MV-4-11 (cell line): ENCODE results near the gene PRAMEF14.
A peak's percentile ranks its signal among the peaks of the same experiment; 100 is the strongest.
"Not testable (repeated sequence)": the region's sequence is repeated elsewhere in the genome, so short reads cannot be mapped to it uniquely, and the experiment has no call there.

Experiments
- DNase-seq: peaks from one replicate; lab custom pipeline; 2025; lab: John Stamatoyannopoulos, UW

PRAMEF14 gene, protein sequence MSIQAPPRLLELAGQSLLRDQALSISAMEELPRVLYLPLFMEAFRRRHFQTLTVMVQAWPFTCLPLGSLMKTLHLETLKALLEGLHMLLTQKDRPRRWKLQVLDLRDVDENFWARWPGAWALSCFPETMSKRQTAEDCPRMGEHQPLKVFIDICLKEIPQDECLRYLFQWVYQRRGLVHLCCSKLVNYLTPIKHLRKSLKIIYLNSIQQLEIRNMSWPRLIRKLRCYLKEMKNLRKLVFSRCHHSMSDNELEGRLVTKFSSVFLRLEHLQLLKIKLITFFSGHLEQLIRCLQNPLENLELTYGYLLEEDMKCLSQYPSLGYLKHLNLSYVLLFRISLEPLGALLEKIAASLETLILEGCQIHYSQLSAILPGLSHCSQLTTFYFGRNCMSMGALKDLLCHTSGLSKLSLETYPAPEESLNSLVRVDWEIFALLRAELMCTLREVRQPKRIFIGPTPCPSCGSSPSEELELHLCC

DNA sequence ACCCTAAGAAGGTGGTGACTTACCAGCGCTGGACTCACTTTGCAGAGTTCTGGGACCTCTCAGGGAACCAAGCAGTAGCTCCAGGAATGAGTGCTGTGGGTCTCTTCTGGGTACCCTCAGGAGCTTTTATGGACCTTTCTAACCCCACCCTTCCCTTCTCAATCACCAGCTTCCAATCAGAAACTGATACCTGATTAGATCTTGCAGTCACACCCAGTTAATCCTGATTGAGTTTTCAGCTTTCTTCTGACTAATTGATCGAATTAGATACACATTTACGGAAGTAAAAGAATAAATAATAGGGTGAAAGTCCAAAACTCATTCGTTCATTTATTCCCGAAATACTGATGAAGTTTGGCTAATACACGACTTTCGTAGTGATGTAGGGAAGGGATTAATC lies at the start of gene PRAMEF14:
TSS of gene PRAMEF14 (minus strand) at position 101 of the 400 bp plus-strand sequence. CDS start 1,820 bp downstream, outside the sequence.
- DNase-seq: not testable (repeated sequence)

DNA sequence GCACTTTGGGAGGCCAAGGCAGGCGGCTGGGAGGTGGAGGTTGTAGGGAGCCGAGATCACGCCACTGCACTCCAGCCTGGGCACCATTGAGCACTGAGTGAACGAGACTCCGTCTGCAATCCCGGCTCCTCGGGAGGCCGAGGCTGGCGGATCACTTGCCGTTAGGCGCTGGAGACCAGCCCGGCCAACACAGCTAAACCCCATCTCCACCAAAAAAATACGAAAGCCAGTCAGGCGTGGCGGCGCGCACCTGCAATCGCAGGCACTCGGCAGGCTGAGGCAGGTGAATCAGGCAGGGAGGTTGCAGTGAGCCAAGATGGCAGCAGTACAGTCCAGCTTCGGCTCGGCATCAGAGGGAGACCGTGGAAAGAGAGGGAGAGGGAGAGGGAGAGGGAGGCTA lies 48.4 kb upstream of the PRAMEF14 start:
- not testable (repeated sequence) for DNase-seq

DNA sequence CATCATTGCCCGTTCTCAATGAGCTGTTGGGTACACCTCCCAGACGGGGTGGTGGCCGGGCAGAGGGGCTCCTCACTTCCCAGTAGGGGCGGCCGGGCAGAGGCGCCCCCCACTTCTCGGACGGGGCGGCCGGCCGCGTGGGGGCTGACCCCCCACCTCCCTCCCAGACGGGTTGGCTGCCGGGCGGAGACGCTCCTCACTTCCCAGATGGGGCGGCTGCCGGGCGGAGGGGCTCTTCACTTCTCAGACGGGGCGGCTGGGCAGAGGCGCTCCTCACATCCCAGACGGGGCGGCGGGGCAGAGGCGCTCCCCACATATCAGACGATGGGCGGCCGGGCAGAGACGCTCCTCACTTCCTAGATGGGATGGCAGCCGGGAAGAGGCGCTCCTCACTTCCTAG lies 47.8 kb upstream of the PRAMEF14 start:
- not testable (repeated sequence) for DNase-seq

DNA sequence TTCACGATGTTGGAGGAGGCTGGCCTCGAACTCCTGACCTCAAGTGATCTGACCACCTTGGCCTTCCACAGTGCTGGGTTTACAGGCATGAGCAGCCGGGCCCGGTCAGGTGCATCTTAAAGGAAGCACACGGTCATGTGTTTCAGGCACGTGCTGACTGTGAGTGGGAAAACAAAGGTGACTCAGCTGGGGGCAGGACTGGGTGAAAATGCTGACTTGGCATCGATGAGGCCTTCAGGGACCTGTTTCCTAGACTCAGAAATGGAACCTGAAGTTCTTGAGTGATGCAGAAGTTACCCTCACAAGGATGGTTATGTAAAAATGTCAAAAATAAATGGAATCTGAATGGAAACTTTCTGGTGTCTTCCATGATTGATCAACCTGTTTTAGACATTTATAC lies 46.1 kb upstream of the PRAMEF14 start:
- not testable (repeated sequence) for DNase-seq

DNA sequence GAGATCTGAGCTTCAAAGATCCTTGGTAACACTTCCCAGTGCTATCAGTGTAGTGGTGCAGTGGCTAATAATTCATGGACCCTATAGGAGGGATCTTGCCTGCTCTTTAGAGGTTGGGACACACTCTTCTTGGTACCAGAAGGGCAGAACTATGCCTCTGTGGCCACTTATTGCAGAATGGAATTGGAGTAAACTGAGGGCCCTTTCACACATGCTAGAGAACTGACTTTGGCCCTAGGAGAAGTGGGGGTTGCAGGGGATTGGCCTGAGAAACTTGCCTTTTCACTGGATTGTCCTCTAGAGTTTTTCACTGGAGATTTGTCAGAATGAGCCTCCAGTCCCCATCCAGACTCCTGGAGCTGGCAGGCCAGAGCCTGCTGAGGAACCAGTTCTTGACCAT lies 42.4 kb upstream of the PRAMEF14 start, which contains the start of gene PRAMEF17:
TSS of gene PRAMEF17 (plus strand) at position 301 of the 400 bp plus-strand sequence. CDS start at position 327, 26 bp downstream.
- DNase-seq: not testable (repeated sequence)

DNA sequence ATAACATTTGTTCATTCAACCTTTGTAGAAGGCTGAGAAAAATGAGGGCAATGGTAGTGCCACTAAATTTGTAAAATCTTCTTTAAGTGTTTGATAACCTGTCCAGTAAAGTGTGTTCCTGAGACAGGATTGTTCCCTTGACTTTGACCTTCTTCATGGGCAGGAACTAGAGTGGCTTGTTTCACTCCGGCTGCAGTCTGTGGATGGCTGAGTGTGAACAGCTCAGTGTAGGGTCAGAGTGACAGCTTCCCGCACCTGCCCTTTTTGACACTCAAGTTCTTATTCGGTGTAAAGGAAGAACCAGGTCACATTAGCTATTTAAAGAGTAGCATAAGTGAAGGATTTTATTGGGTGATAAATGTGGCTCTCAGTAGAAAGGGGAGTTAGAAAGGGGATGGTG lies 33.4 kb upstream of the PRAMEF14 start:
- not testable (repeated sequence) for DNase-seq

DNA sequence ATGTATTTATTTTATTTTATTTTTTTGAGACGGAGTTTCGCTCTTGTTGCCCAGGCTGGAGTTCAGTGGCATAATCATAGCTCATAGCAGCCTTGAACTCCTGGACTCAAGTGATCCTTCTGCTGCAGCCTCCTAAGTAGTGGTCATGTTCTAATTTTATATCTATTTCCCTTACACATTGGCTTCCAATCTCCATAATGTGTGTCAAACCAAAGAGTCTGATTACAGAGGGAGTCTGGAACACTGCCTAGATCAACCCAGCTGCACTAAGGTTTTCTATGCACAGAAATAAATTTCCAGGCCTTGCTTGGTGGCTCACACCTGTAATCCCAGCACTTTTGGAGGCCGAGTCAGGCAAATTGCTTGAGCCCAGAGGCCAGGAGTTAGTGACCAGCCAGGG lies 32.0 kb upstream of the PRAMEF14 start:
- not testable (repeated sequence) for DNase-seq

DNA sequence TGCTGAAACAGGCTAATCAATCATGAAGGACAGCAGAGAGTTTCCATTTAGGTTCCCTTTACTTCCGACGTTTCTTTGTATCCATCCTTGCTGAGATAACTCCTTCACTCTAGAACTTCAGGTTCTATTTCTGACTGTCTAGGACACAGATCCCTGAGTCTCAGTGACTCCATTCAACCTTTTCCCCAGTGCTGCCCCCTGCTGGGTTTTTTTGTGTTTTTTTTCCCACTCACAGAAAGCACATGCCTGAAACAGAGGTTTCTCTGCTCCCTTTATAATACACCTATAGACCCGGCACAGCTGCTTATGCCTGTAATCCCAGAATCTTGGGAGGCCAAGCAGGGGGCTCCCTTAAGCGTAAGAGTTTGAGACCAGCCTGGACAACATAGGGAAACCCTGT lies 21.6 kb upstream of the PRAMEF14 start:
- not testable (repeated sequence) for DNase-seq

DNA sequence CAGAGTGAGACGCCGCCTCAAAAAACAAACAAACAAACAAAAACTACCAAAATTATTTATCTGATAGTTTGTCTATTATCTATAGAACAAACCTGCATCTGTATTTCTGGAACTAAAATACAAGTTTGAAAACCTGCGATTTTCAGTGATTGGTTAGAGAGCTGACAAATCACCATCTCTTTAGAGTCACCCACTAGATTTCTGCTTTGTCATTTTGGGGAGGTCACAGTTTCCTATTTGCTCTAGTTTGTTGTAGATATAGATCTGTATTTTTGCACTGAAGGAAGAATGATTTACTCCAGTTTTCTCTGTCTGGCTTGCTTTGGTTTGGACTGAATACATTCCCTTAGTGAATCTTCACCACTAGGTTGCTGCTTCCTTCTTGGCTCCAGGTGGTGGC lies 19.6 kb upstream of the PRAMEF14 start:
- DNase-seq: not testable (repeated sequence)

DNA sequence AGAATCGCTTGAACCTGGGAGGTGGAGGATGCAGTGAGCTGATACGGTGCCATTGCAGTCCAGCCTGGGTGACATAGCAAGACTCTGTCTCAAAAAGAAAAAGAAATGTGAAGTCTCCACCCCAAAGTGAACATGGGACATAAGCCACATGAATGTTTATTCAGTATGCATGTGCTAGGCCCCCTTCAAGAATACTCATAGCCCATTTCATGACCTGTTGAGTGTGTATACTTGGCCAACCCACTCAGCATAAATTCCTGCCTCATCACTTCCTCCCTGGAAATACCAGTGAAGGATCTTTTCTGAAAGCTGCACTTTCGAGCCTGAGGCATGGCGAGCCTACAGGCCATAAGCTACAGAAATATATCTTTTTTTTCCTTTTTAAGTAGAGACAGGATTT lies 18.0 kb upstream of the PRAMEF14 start:
- not testable (repeated sequence) for DNase-seq

DNA sequence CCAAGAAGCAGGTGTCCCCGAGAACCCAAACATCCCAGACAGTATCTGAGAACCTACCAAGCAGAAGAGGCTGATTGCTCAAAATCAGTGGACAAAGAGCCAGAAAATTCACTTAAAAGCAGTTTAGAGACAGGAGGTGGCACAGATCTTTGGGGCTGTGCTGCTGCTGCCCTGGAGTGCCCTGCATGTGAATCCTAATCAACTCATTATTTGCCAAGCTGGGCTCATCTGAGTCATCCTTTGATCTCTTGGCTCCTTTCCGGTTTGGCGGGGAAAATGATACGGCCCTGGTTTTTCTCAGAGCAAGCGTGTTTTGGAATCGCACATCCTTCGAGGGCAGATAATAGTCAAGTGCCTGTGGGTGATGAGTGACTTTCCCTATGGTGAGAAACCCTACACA lies 15.4 kb upstream of the PRAMEF14 start:
- DNase-seq: not testable (repeated sequence)

DNA sequence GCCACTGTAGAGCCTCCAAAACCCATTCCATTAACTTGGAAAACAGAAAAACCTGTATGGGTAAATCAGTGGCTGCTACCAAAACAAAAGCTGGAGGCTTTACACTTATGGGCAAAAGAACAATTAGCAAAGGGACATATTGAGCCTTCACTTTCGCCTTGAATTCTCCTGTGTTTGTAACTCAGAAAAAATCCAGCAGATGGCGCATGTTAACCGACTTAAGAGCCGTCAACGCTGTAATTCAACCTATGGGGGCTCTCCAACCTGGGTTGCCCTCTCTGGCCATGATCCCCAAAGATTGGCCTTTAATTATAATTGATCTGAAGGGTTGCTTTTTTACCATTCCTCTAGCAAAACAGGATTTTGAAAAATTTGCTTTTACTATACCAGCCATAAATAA lies 9.8 kb upstream of the PRAMEF14 start:
- peak; percentile 50 for DNase-seq

DNA sequence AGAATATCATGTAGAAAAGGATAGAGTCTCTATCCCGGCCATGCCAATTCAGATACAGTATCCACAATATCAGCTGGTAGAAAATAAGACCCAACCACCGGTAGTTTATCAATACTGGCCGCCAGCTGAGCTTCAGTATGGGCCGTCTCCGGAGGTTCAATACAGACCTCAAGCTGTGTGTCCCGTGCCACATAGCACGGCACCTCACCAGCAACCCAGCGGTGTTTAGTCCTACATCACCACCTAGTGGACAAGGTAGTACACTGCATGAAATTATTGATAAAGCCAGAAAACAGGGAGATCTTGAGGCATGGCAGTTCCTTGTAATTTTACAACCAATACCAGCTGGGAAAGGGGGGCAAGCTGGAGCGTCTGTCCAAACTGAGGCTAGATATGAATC lies 7.5 kb upstream of the PRAMEF14 start:
- not testable (repeated sequence) for DNase-seq

DNA sequence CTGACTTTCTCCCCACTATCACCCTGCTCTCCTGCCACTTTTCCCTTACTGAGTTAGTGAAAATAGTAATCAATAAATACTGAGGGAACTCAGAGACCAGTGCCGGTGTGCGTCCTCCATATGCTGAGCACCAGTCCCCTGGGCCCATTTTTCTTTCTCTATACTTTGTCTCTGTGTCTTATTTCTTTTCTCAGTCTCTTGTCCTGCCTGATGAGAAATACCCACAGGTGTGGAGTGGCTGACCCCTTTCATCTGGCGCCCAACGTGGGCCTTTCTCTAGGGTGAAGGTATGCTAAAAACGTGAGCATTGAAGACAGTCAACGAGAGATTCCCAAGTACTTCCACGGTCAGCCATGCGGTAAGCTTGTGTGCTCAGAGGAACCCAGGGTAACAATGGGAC lies 6.5 kb upstream of the PRAMEF14 start:
- DNase-seq: not testable (repeated sequence)

DNA sequence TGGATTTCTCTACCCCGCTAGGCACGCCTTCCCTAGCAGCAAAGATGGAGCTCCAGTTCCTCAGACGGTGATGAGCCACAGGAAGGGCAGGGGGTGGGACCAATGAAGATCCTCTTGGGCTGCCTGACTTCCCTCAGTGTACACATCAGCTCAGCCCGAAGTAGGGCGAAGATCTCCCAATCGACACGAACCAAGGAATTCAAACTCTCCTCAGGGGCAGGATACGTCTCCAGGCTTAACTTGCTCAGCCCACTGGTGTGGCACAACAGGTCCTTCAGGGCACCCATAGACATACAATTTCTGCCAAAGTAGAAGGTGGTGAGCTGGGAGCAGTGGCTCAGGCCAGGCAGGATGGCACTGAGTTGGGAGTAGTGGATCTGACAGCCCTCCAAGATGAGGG lies 4.4 kb downstream of the PRAMEF14 start:
- DNase-seq: not testable (repeated sequence)

DNA sequence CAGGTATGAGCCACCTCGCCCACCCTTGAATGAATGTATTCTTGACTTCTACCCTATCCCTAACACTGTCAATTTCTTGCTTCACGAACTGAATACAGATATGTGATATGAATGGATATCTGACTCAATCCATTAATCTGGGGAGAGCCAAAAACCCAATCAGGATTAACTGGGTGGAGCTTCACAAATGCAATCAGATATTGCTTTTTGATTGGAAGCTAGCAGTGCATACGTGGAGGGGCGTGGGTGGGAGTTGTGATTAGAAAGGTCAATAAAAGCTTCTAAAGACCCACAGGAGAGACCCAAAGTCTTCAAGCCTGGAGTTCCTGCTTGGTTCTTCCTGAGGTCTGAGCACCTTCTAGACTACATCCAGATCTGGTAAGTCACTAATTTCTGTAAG lies 31.7 kb downstream of the PRAMEF14 start, which contains the start of gene PRAMEF15:
TSS of gene PRAMEF15 (plus strand) at position 301 of the 400 bp plus-strand sequence. CDS start 2,827 bp downstream, outside the sequence.
- not testable (repeated sequence) for DNase-seq

DNA sequence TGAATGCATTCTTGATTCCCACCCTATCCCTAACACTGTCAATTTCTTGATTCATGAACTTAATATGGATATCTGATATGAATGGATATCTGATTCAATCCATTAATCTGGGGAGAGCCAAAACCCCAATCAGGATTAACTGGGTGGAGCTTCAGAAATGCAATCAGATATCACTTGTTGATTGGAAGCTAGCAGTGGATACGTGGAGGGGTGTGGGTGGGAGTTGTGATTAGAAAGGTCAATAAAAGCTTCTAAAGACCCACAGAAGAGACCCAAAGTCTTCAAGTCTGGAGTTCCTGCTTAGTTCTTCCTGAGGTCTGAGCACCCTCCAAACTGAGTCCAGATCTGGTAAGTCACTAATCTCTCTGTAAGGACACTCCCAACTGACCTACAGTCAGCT lies 43.7 kb downstream of the PRAMEF14 start, which contains the start of gene PRAMEF33:
TSS of gene PRAMEF33 (plus strand) at position 301 of the 400 bp plus-strand sequence. CDS start 2,416 bp downstream, outside the sequence.
- DNase-seq: not testable (repeated sequence)

DNA sequence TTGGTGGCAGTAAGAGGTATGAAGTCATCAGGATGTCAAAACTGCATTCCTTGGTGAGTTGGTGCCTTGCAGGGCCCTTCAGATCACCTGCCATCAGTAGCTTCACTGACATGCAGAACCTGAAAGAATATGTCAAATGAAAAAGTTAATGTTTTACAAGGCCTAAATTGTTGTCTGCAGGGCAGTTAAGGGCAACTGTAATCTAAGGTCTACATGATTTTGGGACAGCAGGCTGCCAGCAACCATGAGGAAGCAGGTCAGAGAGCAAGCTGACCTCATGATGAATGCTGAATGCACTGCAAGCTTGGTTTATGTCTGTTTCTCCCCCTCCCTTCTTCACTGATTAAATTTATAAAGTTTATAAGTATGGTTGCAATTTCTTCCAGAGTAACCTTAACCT lies 44.7 kb downstream of the PRAMEF14 start:
- not testable (repeated sequence) for DNase-seq

DNA sequence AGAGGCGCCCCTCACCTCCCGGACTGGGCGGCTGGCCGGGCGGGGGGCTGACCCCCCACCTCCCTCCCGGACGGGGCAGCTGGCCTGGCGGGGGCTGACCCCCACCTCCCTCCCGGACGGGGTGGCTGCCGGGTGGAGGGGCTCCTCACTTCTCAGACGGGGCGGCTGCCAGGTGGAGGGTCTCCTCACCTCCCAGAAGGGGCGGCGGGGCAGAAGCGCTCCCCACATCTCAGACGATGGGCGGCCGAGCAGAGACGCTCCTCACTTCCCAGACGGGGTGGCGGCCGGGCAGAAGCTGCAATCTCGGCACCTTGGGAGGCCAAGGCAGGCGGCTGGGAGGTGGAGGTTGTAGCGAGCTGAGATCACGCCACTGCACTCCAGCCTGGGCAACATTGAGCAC lies 48.2 kb downstream of the PRAMEF14 start:
- DNase-seq: not testable (repeated sequence)

DNA sequence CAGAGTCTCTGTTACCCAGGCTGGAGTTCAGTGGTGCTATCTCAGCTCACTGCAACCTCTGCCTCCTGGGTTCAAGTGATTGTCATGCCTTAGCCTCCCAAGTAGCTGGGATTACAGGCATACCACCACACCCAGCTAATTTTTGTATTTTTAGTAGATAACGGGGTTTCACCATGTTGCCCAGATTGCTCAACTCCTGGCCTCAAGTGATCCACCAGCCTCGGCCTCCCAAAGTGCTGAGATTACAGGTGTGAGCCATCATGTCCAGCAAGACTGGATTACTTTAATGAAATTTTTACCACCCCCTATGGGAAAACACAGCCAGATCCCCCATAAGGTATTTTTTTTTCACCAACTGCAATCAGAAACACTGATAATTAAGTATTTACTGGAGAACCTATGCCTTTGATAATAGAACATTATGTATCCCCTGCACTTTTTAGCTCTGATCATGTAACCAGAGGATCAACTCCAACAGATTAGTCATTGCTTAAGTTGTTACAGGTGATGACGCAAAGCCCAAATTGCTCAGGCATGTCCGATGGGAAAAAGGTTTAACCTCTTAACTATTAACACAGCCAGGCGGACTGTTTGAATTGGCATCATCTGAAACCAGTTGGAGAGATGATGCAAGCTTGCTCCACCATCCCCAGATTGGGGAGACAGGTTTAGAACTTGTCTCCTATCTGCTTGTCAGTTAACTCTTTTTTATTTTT lies 49.6 kb downstream of the PRAMEF14 start:
- DNase-seq: not testable (repeated sequence)
